ENCODE data around the gene MTHFR. TPM values are rescaled to one million over a fixed set of nuclear protein-coding genes. Genes with fewer than 3 reads are reported as not detected.
A peak's percentile ranks its signal among the peaks of the same experiment; 100 is the strongest.

The MTHFR gene
- total and polyA plus RNA-seq, 12 donors: 8.1 to 82.4 (median 31.1) TPM

DNA sequence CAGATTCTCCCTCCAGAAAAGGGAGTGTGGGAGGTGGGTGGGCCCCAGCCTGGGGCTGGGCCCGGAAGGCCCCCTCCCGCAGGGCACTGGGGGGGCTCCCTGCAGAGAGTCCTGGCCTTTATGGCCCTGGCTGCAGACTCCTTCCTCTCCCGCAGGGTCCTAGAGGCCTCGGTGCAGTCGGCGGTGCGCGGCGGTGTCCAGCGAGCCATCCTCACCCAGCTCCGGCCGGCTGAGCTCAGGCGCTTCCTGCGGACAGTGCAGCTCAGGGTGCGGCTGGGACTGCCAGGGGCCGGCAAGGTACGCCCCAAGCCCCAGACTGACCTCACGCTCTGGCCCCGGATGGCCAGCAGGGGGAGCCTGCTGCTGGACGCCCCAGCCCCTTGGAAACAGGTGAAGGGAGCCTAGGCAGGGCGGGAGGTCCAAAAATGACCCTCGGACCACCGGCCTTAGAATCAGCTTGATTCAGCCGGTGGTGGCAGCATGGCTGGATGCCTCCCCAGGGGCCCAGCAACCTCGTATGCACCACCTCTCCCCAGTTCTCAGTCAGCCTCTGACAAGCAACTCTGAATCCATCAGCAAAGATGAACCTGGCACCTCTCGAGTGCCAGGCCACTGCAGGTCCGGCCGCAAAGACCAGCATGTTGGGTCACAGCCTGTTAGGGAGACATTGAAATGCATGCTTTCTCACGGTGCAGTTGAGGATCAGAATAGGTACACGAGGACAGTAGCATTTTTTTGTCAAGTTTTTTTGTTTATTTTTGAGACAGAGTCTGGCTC is 20.6 kb downstream of the MTHFR start:
- no peak for TF ChIP-seq POLR2A (IDR thresholded peaks at IDR 0.05)
- TF ChIP-seq, protein P1, sequence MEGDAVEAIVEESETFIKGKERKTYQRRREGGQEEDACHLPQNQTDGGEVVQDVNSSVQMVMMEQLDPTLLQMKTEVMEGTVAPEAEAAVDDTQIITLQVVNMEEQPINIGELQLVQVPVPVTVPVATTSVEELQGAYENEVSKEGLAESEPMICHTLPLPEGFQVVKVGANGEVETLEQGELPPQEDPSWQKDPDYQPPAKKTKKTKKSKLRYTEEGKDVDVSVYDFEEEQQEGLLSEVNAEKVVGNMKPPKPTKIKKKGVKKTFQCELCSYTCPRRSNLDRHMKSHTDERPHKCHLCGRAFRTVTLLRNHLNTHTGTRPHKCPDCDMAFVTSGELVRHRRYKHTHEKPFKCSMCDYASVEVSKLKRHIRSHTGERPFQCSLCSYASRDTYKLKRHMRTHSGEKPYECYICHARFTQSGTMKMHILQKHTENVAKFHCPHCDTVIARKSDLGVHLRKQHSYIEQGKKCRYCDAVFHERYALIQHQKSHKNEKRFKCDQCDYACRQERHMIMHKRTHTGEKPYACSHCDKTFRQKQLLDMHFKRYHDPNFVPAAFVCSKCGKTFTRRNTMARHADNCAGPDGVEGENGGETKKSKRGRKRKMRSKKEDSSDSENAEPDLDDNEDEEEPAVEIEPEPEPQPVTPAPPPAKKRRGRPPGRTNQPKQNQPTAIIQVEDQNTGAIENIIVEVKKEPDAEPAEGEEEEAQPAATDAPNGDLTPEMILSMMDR (IDR thresholded peaks at IDR 0.05): peak; percentile 75 to 86 (median 78)
- Histone ChIP-seq H3K27me3 (no peaks in the 10 kb centered on the region), H3K4me1 (replicated peaks in 1 of 2) (peaks cover 33 to 60% of the 10 kb centered on the region in 2 donors), H3K36me3 (replicated peaks in 1 of 2) (peaks cover 0 to 11% of the 10 kb centered on the region in 2 donors), H3K27ac (peak overlapping the region in 2 of 5 donors; percentile 50 to 64), H3K4me3 (peak overlapping the region in 1 of 4 donors; percentile 42), H3K9me3 (replicated peaks in 1 of 3) (no peaks in the 10 kb centered on the region)
- intact Hi-C loops (cut with DNase I): no loop called here
- DNase-seq: peak; percentile 69 to 84 (median 77)
- 4 to 15% (median 8%) methylated on average over 7 to 30 of the region's 30 CpGs for WGBS, 4 donors

DNA sequence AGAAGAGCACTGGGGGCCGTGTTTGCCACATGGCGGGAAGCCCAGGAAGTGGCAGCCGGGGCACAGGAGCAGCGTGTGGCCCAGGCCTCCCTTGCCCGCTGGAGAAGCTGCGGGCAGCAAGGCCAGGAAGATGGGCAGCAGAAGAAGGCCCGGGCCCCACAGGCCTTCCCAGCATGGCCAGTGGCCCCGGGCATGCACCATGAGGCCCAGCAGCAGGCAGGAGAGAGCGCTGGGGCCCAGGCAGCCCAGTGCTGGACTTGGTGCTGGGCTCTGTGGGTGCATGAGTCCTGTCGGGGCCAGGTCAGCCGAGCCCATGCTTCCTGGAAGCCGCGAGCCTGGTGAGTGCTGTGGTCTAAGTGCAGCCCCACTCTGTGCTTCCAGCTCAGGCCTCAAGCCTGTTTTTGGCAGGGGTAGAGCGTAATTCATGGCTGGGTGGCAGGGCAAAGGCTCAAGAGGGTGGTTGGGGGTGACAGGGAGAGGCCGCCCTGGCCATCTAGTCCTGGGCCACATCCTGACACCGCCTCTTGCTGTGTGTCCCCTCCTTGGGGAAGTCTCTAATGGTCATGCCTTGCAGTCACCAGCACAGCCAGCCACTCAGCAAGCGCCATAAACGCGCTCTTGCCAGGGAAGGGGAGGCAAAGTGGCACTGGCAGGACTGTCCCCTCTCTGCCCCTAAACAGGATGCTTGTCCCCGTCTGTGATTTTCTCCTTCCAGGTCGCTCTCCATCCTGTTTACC is 21.3 kb downstream of the MTHFR start:
- TF ChIP-seq, protein P1 (IDR thresholded peaks at IDR 0.05): no peak
- TF ChIP-seq POLR2A (IDR thresholded peaks at IDR 0.05): no peak
- 53 to 81% (median 68%) methylated on average over 9 to 21 of the region's 21 CpGs for WGBS, 4 donors
- intact Hi-C loops (cut with DNase I): no loop called here
- peak overlapping the region in 2 of 5 donors; percentile 50 to 64 for H3K27ac ChIP-seq
- peaks cover 0 to 4% of the 10 kb centered on the region in 2 donors for H3K36me3 ChIP-seq (replicated peaks in 1 of 2)
- H3K4me1 ChIP-seq (replicated peaks in 1 of 2): peaks cover 25 to 52% of the 10 kb centered on the region in 2 donors
- H3K27me3 ChIP-seq: no peaks in the 10 kb centered on the region
- H3K9me3 ChIP-seq (replicated peaks in 1 of 3): no peaks in the 10 kb centered on the region
- DNase-seq: no peak
- peak overlapping the region in 1 of 4 donors; percentile 42 for H3K4me3 ChIP-seq

DNA sequence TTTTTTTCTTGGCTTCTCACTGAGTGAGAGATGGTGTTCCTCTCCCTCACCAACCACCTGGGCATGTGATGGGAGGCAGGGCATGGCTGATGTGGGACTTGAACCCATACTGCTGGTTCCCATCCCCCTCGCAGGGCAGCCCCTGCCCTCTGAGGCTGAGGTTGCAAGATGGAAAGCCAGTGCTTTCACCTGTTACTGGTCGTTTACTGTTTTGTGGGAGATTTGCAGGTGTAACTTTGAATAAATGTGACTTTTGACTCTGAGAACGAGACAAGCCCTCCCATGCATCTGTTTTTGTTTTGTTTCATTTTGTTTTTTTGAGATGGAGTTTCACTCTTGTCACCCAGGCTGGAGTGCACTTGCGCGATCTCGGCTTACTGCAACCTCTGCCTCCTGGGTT is 22.2 kb downstream of the MTHFR start:
- no peaks in the 10 kb centered on the region for H3K36me3 ChIP-seq (replicated peaks in 1 of 2)
- no peak overlapping the region for H3K4me3 ChIP-seq
- 86 to 92% (median 90%) methylated on average over 6 of the region's 6 CpGs for WGBS, 4 donors
- no peak for DNase-seq
- intact Hi-C loops (cut with DNase I): no loop called here
- H3K27ac ChIP-seq: no peak overlapping the region
- H3K9me3 ChIP-seq (replicated peaks in 1 of 3): no peaks in the 10 kb centered on the region
- TF ChIP-seq, protein P1 (IDR thresholded peaks at IDR 0.05): no peak
- TF ChIP-seq POLR2A (IDR thresholded peaks at IDR 0.05): no peak
- H3K4me1 ChIP-seq (replicated peaks in 1 of 2): peaks cover 25 to 43% of the 10 kb centered on the region in 2 donors
- no peaks in the 10 kb centered on the region for H3K27me3 ChIP-seq

DNA sequence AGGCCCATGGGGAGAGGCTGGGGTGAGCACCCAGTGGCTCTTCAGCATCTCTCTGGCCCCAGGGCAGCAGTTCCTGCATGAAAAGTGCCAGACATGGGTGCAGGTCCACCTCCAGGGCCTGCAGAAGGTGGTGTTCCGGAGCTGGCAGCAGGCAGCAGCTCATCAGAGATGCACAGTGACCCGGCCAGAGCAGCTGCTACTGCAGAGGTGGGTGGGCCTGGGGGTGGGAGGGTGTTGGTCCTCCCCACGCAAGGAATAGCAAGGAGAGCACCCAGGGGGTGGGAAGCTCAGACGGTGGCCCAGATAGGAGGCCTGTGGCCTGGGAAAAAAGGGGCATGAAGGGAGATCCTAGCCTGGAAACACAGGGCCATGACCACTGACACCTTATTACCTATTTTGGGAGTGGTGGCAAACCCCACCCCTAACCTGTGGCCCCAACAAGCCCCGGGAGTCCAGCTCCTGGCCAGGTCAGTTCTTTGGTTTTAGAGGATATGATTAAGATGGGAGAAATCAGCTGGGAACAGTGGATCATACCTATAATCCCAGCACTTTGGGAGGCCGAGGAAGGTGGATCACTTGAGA is 23.5 kb downstream of the MTHFR start:
- Histone ChIP-seq H3K9me3 (replicated peaks in 1 of 3) (no peaks in the 10 kb centered on the region), H3K27me3 (no peaks in the 10 kb centered on the region), H3K27ac (no peak overlapping the region), H3K4me1 (replicated peaks in 1 of 2) (peaks cover 14 to 30% of the 10 kb centered on the region in 2 donors), H3K36me3 (replicated peaks in 1 of 2) (no peaks in the 10 kb centered on the region), H3K4me3 (no peak overlapping the region)
- TF ChIP-seq POLR2A (IDR thresholded peaks at IDR 0.05): no peak
- TF ChIP-seq, protein P1 (IDR thresholded peaks at IDR 0.05): no peak
- intact Hi-C loops (cut with DNase I): no loop called here
- peak in 1 of 7 donors; percentile 15 for DNase-seq
- 75 to 91% (median 88%) methylated on average over 3 to 6 of the region's 6 CpGs for WGBS, 4 donors

Measured in adrenal gland (tissue), 12 donors.